ENCODE results near the gene PRR3. TPM values are rescaled to one million over a fixed set of nuclear protein-coding genes. Genes with fewer than 3 reads are reported as not detected.

Gene PRR3
- total and polyA plus RNA-seq, 5 donors from 2014 or later = 4.9 to 12.0 (median 8.0) TPM

GRCh38 chr6:30573113-30573512 lies 16.0 kb downstream of the PRR3 start:
- no peak for DNase-seq
- Histone ChIP-seq H3K4me1 (ENCODE audit: control insufficient read depth, insufficient read depth, low read length, poor library complexity, severe bottlenecking) (peaks cover 41% of the 10 kb centered on the region), H3K27ac (ENCODE audit: insufficient read depth, low read length, poor library complexity, severe bottlenecking) (peak overlapping the region; percentile 95), H3K9me3 (ENCODE audit: control insufficient read depth in 2 of 2, low read length in 2 of 2) (no peaks in the 10 kb centered on the region), H3K36me3 (ENCODE audit: control insufficient read depth, insufficient read depth, low read length) (peaks cover 17% of the 10 kb centered on the region), H3K4me3 (ENCODE audit: low read depth, low read length) (peak overlapping the region; percentile 94), H3K27me3 (ENCODE audit: control insufficient read depth, insufficient read depth, low read length) (no peaks in the 10 kb centered on the region)
- Mint-ChIP-seq H3K27me3 (peaks cover 10% of the 10 kb centered on the region), H3K36me3 (peaks cover 12% of the 10 kb centered on the region), H3K4me1 (peaks cover 33 to 65% (median 54%) of the 10 kb centered on the region in 4 donors), H3K27ac (peak overlapping the region; percentile 84 to 100 (median 100)), H3K4me3 (peak overlapping the region; percentile 67 to 99 (median 90)), H3K9me3 (no peaks in the 10 kb centered on the region)
- no peak for ATAC-seq (ENCODE audit: low read depth in 2 of 2)

- Histone ChIP-seq H3K36me3 (ENCODE audit: control insufficient read depth, insufficient read depth, low read length) (peaks cover 59% of the 10 kb centered on the region), H3K27me3 (ENCODE audit: control insufficient read depth, insufficient read depth, low read length) (no peaks in the 10 kb centered on the region), H3K9me3 (ENCODE audit: control insufficient read depth in 2 of 2, low read length in 2 of 2) (no peaks in the 10 kb centered on the region), H3K4me1 (ENCODE audit: control insufficient read depth, insufficient read depth, low read length, poor library complexity, severe bottlenecking) (peaks cover 19% of the 10 kb centered on the region), H3K27ac (ENCODE audit: insufficient read depth, low read length, poor library complexity, severe bottlenecking) (no peak overlapping the region), H3K4me3 (ENCODE audit: low read depth, low read length) (no peak overlapping the region)
- no peaks in the 10 kb centered on the region for H3K9me3 Mint-ChIP-seq
- ATAC-seq (ENCODE audit: low read depth in 2 of 2) (no peak), DNase-seq (no peak)
- peak overlapping the region in 1 of 3 donors; percentile 58 for H3K27ac Mint-ChIP-seq
- no peaks in the 10 kb centered on the region for H3K27me3 Mint-ChIP-seq
- H3K36me3 Mint-ChIP-seq = peaks cover 41% of the 10 kb centered on the region
- H3K4me1 Mint-ChIP-seq = peaks cover 16 to 30% (median 23%) of the 10 kb centered on the region in 4 donors
- no peak overlapping the region for H3K4me3 Mint-ChIP-seq
Measured at GRCh38 chr6:30578051-30578450, 21.0 kb downstream of the PRR3 start.

GRCh38 chr6:30583921-30584320 lies 26.8 kb downstream of the PRR3 start:
- Mint-ChIP-seq H3K4me1 (no peaks in the 10 kb centered on the region), H3K36me3 (peaks cover 55% of the 10 kb centered on the region), H3K4me3 (no peak overlapping the region), H3K9me3 (no peaks in the 10 kb centered on the region), H3K27ac (no peak overlapping the region), H3K27me3 (no peaks in the 10 kb centered on the region)
- Histone ChIP-seq H3K4me1 (ENCODE audit: control insufficient read depth, insufficient read depth, low read length, poor library complexity, severe bottlenecking) (no peaks in the 10 kb centered on the region), H3K4me3 (ENCODE audit: low read depth, low read length) (no peak overlapping the region), H3K36me3 (ENCODE audit: control insufficient read depth, insufficient read depth, low read length) (peaks cover 88% of the 10 kb centered on the region), H3K9me3 (ENCODE audit: control insufficient read depth in 2 of 2, low read length in 2 of 2) (no peaks in the 10 kb centered on the region), H3K27ac (ENCODE audit: insufficient read depth, low read length, poor library complexity, severe bottlenecking) (no peak overlapping the region), H3K27me3 (ENCODE audit: control insufficient read depth, insufficient read depth, low read length) (no peaks in the 10 kb centered on the region)
- no peak for DNase-seq
- ATAC-seq (ENCODE audit: low read depth in 2 of 2) = no peak

- Histone ChIP-seq H3K36me3 (ENCODE audit: control insufficient read depth, insufficient read depth, low read length) (peaks cover 59% of the 10 kb centered on the region), H3K9me3 (ENCODE audit: control insufficient read depth in 2 of 2, low read length in 2 of 2) (no peaks in the 10 kb centered on the region), H3K27me3 (ENCODE audit: control insufficient read depth, insufficient read depth, low read length) (no peaks in the 10 kb centered on the region), H3K4me3 (ENCODE audit: low read depth, low read length) (no peak overlapping the region), H3K4me1 (ENCODE audit: control insufficient read depth, insufficient read depth, low read length, poor library complexity, severe bottlenecking) (no peaks in the 10 kb centered on the region), H3K27ac (ENCODE audit: insufficient read depth, low read length, poor library complexity, severe bottlenecking) (no peak overlapping the region)
- H3K27ac Mint-ChIP-seq = no peak overlapping the region
- peaks cover 0 to 11% (median 3%) of the 10 kb centered on the region in 4 donors for H3K4me1 Mint-ChIP-seq
- no peaks in the 10 kb centered on the region for H3K27me3 Mint-ChIP-seq
- H3K4me3 Mint-ChIP-seq = no peak overlapping the region
- ATAC-seq (ENCODE audit: low read depth in 2 of 2) (no peak), DNase-seq (no peak)
- peaks cover 49% of the 10 kb centered on the region for H3K36me3 Mint-ChIP-seq
- H3K9me3 Mint-ChIP-seq = no peaks in the 10 kb centered on the region
Measured at GRCh38 chr6:30589754-30590358, 32.8 kb downstream of the PRR3 start.

- ATAC-seq (ENCODE audit: low read depth in 2 of 2) (no peak), DNase-seq (no peak)
- no peaks in the 10 kb centered on the region for H3K27me3 Mint-ChIP-seq
- H3K4me3 Mint-ChIP-seq = no peak overlapping the region
- H3K27me3 ChIP-seq (ENCODE audit: control insufficient read depth, insufficient read depth, low read length) = no peaks in the 10 kb centered on the region
- peak overlapping the region in 2 of 3 donors; percentile 33 to 45 for H3K27ac Mint-ChIP-seq
- peaks cover 53% of the 10 kb centered on the region for H3K36me3 ChIP-seq (ENCODE audit: control insufficient read depth, insufficient read depth, low read length)
- no peak overlapping the region for H3K27ac ChIP-seq (ENCODE audit: insufficient read depth, low read length, poor library complexity, severe bottlenecking)
- peaks cover 44% of the 10 kb centered on the region for H3K36me3 Mint-ChIP-seq
- peaks cover 0 to 11% (median 4%) of the 10 kb centered on the region in 4 donors for H3K4me1 Mint-ChIP-seq
- no peaks in the 10 kb centered on the region for H3K9me3 Mint-ChIP-seq
- H3K9me3 ChIP-seq (ENCODE audit: control insufficient read depth in 2 of 2, low read length in 2 of 2) = no peaks in the 10 kb centered on the region
- H3K4me3 ChIP-seq (ENCODE audit: low read depth, low read length) = no peak overlapping the region
- H3K4me1 ChIP-seq (ENCODE audit: control insufficient read depth, insufficient read depth, low read length, poor library complexity, severe bottlenecking) = no peaks in the 10 kb centered on the region
Measured at GRCh38 chr6:30590509-30590908, 33.4 kb downstream of the PRR3 start.

GRCh38 chr6:30591008-30591407 lies 33.9 kb downstream of the PRR3 start:
- no peak overlapping the region for H3K27ac ChIP-seq (ENCODE audit: insufficient read depth, low read length, poor library complexity, severe bottlenecking)
- H3K36me3 Mint-ChIP-seq = peaks cover 43% of the 10 kb centered on the region

GRCh38 chr6:30592287-30592686 lies 35.2 kb downstream of the PRR3 start:
- Mint-ChIP-seq H3K4me3 (no peak overlapping the region), H3K9me3 (no peaks in the 10 kb centered on the region), H3K27ac (peak overlapping the region; percentile 44 to 67 (median 50)), H3K27me3 (no peaks in the 10 kb centered on the region), H3K36me3 (peaks cover 38% of the 10 kb centered on the region), H3K4me1 (peaks cover 0 to 13% (median 8%) of the 10 kb centered on the region in 4 donors)
- H3K27ac ChIP-seq (ENCODE audit: insufficient read depth, low read length, poor library complexity, severe bottlenecking) = no peak overlapping the region
- no peaks in the 10 kb centered on the region for H3K4me1 ChIP-seq (ENCODE audit: control insufficient read depth, insufficient read depth, low read length, poor library complexity, severe bottlenecking)
- ATAC-seq (ENCODE audit: low read depth in 2 of 2) (no peak), DNase-seq (no peak)
- H3K9me3 ChIP-seq (ENCODE audit: control insufficient read depth in 2 of 2, low read length in 2 of 2) = no peaks in the 10 kb centered on the region
- H3K4me3 ChIP-seq (ENCODE audit: low read depth, low read length) = no peak overlapping the region
- H3K27me3 ChIP-seq (ENCODE audit: control insufficient read depth, insufficient read depth, low read length) = no peaks in the 10 kb centered on the region
- H3K36me3 ChIP-seq (ENCODE audit: control insufficient read depth, insufficient read depth, low read length) = peaks cover 37% of the 10 kb centered on the region

More at GRCh38 chr6:30591008-30591407, 33.9 kb downstream of the PRR3 start:
- DNase-seq (no peak), ATAC-seq (ENCODE audit: low read depth in 2 of 2) (no peak)
- H3K4me3 Mint-ChIP-seq = no peak overlapping the region
- H3K27me3 ChIP-seq (ENCODE audit: control insufficient read depth, insufficient read depth, low read length) = no peaks in the 10 kb centered on the region
- no peaks in the 10 kb centered on the region for H3K9me3 ChIP-seq (ENCODE audit: control insufficient read depth in 2 of 2, low read length in 2 of 2)
- H3K4me1 Mint-ChIP-seq = peaks cover 0 to 11% (median 5%) of the 10 kb centered on the region in 4 donors
- peaks cover 48% of the 10 kb centered on the region for H3K36me3 ChIP-seq (ENCODE audit: control insufficient read depth, insufficient read depth, low read length)
- no peaks in the 10 kb centered on the region for H3K9me3 Mint-ChIP-seq
- H3K27me3 Mint-ChIP-seq = no peaks in the 10 kb centered on the region
- no peaks in the 10 kb centered on the region for H3K4me1 ChIP-seq (ENCODE audit: control insufficient read depth, insufficient read depth, low read length, poor library complexity, severe bottlenecking)
- H3K4me3 ChIP-seq (ENCODE audit: low read depth, low read length) = no peak overlapping the region
- H3K27ac Mint-ChIP-seq = peak overlapping the region; percentile 20 to 45 (median 33)

Data from CD4-positive, CD25-positive, alpha-beta regulatory T cell (primary cell).